Heart right ventricle (tissue), 16 donors: ENCODE results near the gene MACROD2. TPM values are rescaled to one million over a fixed set of nuclear protein-coding genes. Genes with fewer than 3 reads are reported as not detected.

Experiments
- ATAC-seq, 8 donors: fragments of 200-7000 bp; cut with Tn5 transposase; one replicate each; pipeline ENCODE4 v1.9.1; 2020; ENCODE audit warnings: mild to moderate bottlenecking in 8 of 8, moderate library complexity in 8 of 8, moderate number of reproducible peaks in 1 of 8
- DNase-seq, 2 donors: peaks; one replicate each; pipeline ENCODE4 v3.0.0-alpha.2; 2020
- H3K27ac ChIP-seq, 10 donors: fragments of 200-600 bp; sonication (generic) in 2 of 10; one replicate each; pipeline versions ENCODE4 v1.5.0 to v1.8.0; 2020 to 2022; ENCODE audit warnings: mild to moderate bottlenecking in 3 of 10
- H3K27me3 ChIP-seq, 7 donors: fragments of 200-600 bp; one replicate each; pipeline ENCODE4 v1.8.0; 2021 to 2022; ENCODE audit warnings: mild to moderate bottlenecking in 2 of 7
- H3K36me3 ChIP-seq, 9 donors: fragments of 200-600 bp; sonication (generic) in 1 of 9; one replicate each; pipeline versions ENCODE4 v1.5.0 to v1.8.0; 2020 to 2022; ENCODE audit warnings: mild to moderate bottlenecking in 2 of 9
- H3K4me1 ChIP-seq, 9 donors: fragments of 200-600 bp; sonication (generic) in 1 of 9; one replicate each; pipeline versions ENCODE4 v1.5.0 to v1.8.0; 2020 to 2022; ENCODE audit warnings: mild to moderate bottlenecking in 4 of 9
- H3K4me3 ChIP-seq, 10 donors: fragments of 200-600 bp; sonication (generic) in 2 of 10; one replicate each; pipeline versions ENCODE4 v1.5.0 to v1.8.0; 2020 to 2022; ENCODE audit warnings: mild to moderate bottlenecking in 7 of 10, moderate library complexity in 2 of 10
- H3K9me3 ChIP-seq, 11 donors: fragments of 200-600 bp in 10 of 11; sonication (generic) in 2 of 11; one replicate each; pipeline versions ENCODE4 v1.5.0 to v1.8.0; 2013 to 2022; ENCODE audit warnings: mild to moderate bottlenecking in 2 of 11, control low read depth in 1 of 11, moderate library complexity in 1 of 11
- whole genome bisulfite sequencing, 2 donors: extraction: QIAGEN DNeasy Blood & Tissue Kit; methylation state at CpG; one replicate each; pipeline ENCODE4 v1.1.7; 2013; ENCODE audit warnings: inconsistent platforms in 1 of 2; 5-methylcytosine and 5-hydroxymethylcytosine counted together
- intact Hi-C, 10 donors: fragments of 100-400 bp; cut with DNase I; formaldehyde crosslinking; loops; one replicate each; pipeline versions ENCODE4 v1.11.1 to v1.14.2; 2022
- polyA plus RNA-seq, 2 donors: library from polyadenylated mRNA; stranded (reverse); fragments of 200-250 nt; gene quantifications; one replicate each; pipeline ENCODE4 v1.2.3, GENCODE V29; 2013
- total RNA-seq, 10 donors: library from RNA; stranded (reverse); fragmentation: NEBNext Ultra II Directional in 3 of 10; extraction: Animal tissue kit (Norgen Biotek cat#: 25700) in 3 of 10; gene quantifications; one replicate each; pipeline versions ENCODE4 v1.2.1 to v1.2.4, GENCODE V29; 2021 to 2023
- TF ChIP-seq, protein P1 (sequence below), 9 donors: fragments of 200-600 bp; sonication (generic) in 2 of 9; IDR thresholded peaks; one replicate each; pipeline versions ENCODE4 v1.5.0 to v1.8.0; 2021 to 2022; ENCODE audit warnings: antibody characterized with exemption in 9 of 9, mild to moderate bottlenecking in 5 of 9, moderate library complexity in 1 of 9
- donor health status: Arrhythmogenic right ventricular cardiomyopathy.
- donor health status: ischemic (EF 13 %, LVEDD 7.1; RV severe dilation, severe dysfunction).
- donor health status: healthy with polysubstance abuse.
- donor health status: DM: no; HTN: yes; CAD: no.
- donor health status: DM: no; HTN: no; CAD: no.
- donor health status: ischemic (EF 25% LVEDD 6.9; RV normal size, moderate dysfunction).
- donor health status: ischemic (EF 25% LVEDD 5.7; RV mildly dilated, moderate dysfunction).
- donor health status: healthy.
- donor health status: DM: yes; HTN: yes; CAD: no.
- donor health status: Ischemic cardiomyopathy.
- donor health status: ischemic (EF 35%, LVEDD 5.7; RV mildly dilated, moderate dysfunction).
- donor health status: nonischemic (EF 11% LVEDD 7.7; RV severe dilation, severe dysfunction).
- donor health status: DM: yes; HTN: yes; CAD: no.
- donor health status: PGD.
- donor health status: ischemic (EF 29% LVEDD 5.4; RV normal size, mild dysfunction).
- donor health status: nonischemic (EF 23%, LVEDD 6.1; RV moderate dilation, normal function).

The MACROD2 gene
- total and polyA plus RNA-seq, 12 donors = 0.28 to 6.4 (median 4.1) TPM

GRCh38 chr20:14657266-14658005 lies 662.1 kb downstream of the MACROD2 start:
- H3K4me1 ChIP-seq = no peaks in the 10 kb centered on the region
- H3K27me3 ChIP-seq = no peaks in the 10 kb centered on the region
- 56 to 64% methylated on average over 4 of the region's 4 CpGs for WGBS, 2 donors
- TF ChIP-seq, protein P1, sequence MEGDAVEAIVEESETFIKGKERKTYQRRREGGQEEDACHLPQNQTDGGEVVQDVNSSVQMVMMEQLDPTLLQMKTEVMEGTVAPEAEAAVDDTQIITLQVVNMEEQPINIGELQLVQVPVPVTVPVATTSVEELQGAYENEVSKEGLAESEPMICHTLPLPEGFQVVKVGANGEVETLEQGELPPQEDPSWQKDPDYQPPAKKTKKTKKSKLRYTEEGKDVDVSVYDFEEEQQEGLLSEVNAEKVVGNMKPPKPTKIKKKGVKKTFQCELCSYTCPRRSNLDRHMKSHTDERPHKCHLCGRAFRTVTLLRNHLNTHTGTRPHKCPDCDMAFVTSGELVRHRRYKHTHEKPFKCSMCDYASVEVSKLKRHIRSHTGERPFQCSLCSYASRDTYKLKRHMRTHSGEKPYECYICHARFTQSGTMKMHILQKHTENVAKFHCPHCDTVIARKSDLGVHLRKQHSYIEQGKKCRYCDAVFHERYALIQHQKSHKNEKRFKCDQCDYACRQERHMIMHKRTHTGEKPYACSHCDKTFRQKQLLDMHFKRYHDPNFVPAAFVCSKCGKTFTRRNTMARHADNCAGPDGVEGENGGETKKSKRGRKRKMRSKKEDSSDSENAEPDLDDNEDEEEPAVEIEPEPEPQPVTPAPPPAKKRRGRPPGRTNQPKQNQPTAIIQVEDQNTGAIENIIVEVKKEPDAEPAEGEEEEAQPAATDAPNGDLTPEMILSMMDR (IDR thresholded peaks at IDR 0.05) = no peak
- no peak overlapping the region for H3K27ac ChIP-seq
- no peak for DNase-seq
- ATAC-seq = peak in 1 of 8 donors; percentile 33
- H3K36me3 ChIP-seq = no peaks in the 10 kb centered on the region
- intact Hi-C loops = loop anchor here in 1 of 10 donors (10.0 kb wide), 1 partner anchor 1237 kb away; no protein-coding TSS in a partner anchor
- peaks cover 0 to 12% (median 0%) of the 10 kb centered on the region in 11 donors for H3K9me3 ChIP-seq
- H3K4me3 ChIP-seq = no peak overlapping the region

- ATAC-seq (no peak), DNase-seq (no peak)
- TF ChIP-seq, protein P1 (IDR thresholded peaks at IDR 0.05) = no peak
- Histone ChIP-seq H3K4me1 (no peaks in the 10 kb centered on the region), H3K27ac (no peak overlapping the region), H3K9me3 (peaks cover 0 to 8% (median 0%) of the 10 kb centered on the region in 11 donors), H3K36me3 (no peaks in the 10 kb centered on the region), H3K27me3 (no peaks in the 10 kb centered on the region), H3K4me3 (no peak overlapping the region)
- intact Hi-C loops = no loop called here
- 58 to 68% methylated on average over 3 of the region's 3 CpGs for WGBS, 2 donors
These were observed 668.8 kb downstream of the MACROD2 start for GRCh38 chr20:14664101-14664500.

GRCh38 chr20:14666696-14667095 lies 671.4 kb downstream of the MACROD2 start:
- 71 to 74% methylated on average over 1 of the region's 1 CpG for WGBS, 2 donors
- Histone ChIP-seq H3K27ac (no peak overlapping the region), H3K4me3 (no peak overlapping the region), H3K27me3 (no peaks in the 10 kb centered on the region), H3K36me3 (no peaks in the 10 kb centered on the region), H3K9me3 (peaks cover 0 to 8% (median 0%) of the 10 kb centered on the region in 11 donors), H3K4me1 (no peaks in the 10 kb centered on the region)
- ATAC-seq (no peak), DNase-seq (no peak)
- intact Hi-C loops = no loop called here
- TF ChIP-seq, protein P1 (IDR thresholded peaks at IDR 0.05) = no peak

GRCh38 chr20:14667226-14667625 lies 671.9 kb downstream of the MACROD2 start:
- H3K9me3 ChIP-seq = peaks cover 0 to 4% (median 0%) of the 10 kb centered on the region in 11 donors
- no peaks in the 10 kb centered on the region for H3K27me3 ChIP-seq
- no peak overlapping the region for H3K27ac ChIP-seq
- no peak overlapping the region for H3K4me3 ChIP-seq
- H3K36me3 ChIP-seq = no peaks in the 10 kb centered on the region
- intact Hi-C loops = no loop called here
- DNase-seq (no peak), ATAC-seq (no peak)
- H3K4me1 ChIP-seq = no peaks in the 10 kb centered on the region
- WGBS, 2 donors = 69 to 74% methylated on average over 2 of the region's 2 CpGs
- TF ChIP-seq, protein P1 (IDR thresholded peaks at IDR 0.05) = no peak
